ENCODE measurements around the gene FUT8. TPM values are rescaled to one million over a fixed set of nuclear protein-coding genes. Genes with fewer than 3 reads are reported as not detected.
A peak's percentile ranks its signal among the peaks of the same experiment; 100 is the strongest.

Gene FUT8
- total RNA-seq: 1 to 10 TPM; 4.1 to 8.6 (median 6.7) TPM
- 1 to 10 TPM; 3.2 to 7.4 (median 3.4) TPM for polyA plus RNA-seq
- long read RNA-seq, donor 1: 0 reads
- long read RNA-seq, donor 2, full-length matches to known transcripts: 2 of 4 reads
- long read RNA-seq, donor 2, partial matches to known transcripts: 0 of 4 reads
- long read RNA-seq, donor 2, other reads (novel, unspliced or antisense): 2 of 4 reads

DNA sequence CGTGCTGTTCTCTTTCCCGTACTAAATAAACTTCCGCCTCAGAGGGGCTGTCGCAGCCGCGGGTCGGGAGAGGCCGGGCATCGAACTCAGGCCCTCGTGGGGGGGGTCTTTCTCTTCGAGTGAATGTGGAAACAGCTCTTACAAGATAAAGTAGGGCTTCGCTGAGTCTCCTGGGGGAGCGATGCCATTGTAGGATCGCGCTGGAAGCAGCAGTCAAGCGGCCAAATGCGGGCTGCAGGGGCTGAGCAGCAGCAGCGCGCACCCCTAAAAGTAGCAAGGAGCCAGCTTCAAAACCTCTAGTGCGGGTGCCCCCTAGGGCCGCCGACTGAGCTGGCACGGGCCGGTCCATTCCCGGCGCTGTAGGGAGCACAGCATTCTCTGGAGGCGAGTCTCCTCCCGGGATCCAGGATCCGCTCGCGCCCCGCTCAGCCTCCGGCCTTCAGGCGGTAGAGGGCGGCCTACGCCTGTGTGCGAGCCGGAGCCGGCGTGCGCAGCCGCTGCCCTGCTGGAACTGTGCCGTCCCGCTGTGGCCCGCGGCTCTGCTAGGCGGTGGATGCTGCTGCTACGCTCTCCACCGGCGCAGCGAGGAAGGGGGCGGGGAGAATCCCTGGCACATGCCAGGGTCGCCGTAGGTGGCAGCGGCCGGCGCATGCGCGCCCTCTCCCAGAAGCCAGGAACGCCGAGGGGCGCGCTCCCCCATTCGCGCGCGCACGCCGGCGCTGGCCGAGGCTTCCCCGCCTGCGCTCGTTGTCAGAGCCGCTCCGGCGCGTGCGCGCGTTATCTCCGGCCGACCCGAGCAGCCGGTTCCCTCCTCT, at the start of gene FUT8:
Gene FUT8 (plus strand): TSS at position 699 of the 815 bp plus-strand sequence. CDS start 148,834 bp downstream, outside the sequence.
- ATAC-seq (peak; percentile 93 to 96 (median 94)), DNase-seq (peak; percentile 97 to 99)
- no peaks in the 10 kb centered on the region for H3K9me3 ChIP-seq
- peak within 1 kb of the TSS; percentile 80 for H3K4me3 ChIP-seq
- no peaks in the 10 kb centered on the region for H3K27me3 ChIP-seq (ENCODE audit: insufficient read depth in 3 of 3, low read length in 2 of 3)
- H3K27ac ChIP-seq: peak within 1 kb of the TSS; percentile 81
- intact Hi-C loops (cut with DNase I): loop anchor here (2.0 to 5.0 kb wide), 5 partner anchors 195 to 547 kb away; partner anchors contain the start of gene FNTB (in 1 of the 2)
- peaks cover 5% of the 10 kb centered on the region for H3K4me1 ChIP-seq
- no peaks in the 10 kb centered on the region for H3K36me3 ChIP-seq (ENCODE audit: insufficient read depth in 1 of 2, low read depth in 1 of 2)
- WGBS, 3 donors: 0 to 1% (median 1%) methylated on average over 49 to 85 of the region's 85 CpGs
- TF ChIP-seq, protein P1, sequence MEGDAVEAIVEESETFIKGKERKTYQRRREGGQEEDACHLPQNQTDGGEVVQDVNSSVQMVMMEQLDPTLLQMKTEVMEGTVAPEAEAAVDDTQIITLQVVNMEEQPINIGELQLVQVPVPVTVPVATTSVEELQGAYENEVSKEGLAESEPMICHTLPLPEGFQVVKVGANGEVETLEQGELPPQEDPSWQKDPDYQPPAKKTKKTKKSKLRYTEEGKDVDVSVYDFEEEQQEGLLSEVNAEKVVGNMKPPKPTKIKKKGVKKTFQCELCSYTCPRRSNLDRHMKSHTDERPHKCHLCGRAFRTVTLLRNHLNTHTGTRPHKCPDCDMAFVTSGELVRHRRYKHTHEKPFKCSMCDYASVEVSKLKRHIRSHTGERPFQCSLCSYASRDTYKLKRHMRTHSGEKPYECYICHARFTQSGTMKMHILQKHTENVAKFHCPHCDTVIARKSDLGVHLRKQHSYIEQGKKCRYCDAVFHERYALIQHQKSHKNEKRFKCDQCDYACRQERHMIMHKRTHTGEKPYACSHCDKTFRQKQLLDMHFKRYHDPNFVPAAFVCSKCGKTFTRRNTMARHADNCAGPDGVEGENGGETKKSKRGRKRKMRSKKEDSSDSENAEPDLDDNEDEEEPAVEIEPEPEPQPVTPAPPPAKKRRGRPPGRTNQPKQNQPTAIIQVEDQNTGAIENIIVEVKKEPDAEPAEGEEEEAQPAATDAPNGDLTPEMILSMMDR (IDR thresholded peaks at IDR 0.05): peak; percentile 63

DNA sequence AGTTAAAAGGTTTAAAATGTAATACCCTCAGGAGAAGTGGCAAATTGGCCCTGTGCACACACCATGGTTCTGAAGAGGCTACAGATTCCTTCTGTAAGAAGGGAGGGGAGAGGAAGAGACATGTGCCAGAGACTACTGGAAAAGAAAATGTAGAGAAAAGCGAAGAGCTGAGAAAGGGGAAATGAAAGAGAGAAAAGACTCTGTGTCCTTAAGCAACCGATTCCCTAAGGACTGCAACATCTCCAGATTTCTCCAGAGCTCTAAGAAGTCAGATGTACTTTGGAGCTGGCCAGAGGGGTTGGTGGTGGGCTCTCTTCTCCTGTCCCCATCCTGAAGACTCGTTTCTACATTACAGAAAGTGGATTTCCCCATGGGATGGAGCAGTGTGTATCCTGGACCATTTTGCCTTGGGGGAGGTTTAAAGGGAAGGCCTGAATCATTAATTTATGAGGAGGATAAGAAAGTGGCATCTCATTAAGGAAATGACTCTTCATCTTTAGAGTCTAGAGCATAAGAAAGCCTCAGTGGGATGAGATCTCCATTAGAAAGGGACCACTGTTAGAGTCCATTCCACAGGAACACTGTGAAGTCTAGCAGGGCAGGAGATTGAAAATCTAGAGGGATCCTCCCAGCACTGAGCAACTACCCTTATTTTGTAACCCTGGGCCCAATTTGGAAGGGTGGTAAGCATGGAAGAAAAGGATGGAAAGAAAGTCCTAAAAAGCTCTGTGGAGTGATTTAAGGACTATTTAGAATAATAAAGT, 45.5 kb upstream of the FUT8 start:
- no peaks in the 10 kb centered on the region for H3K9me3 ChIP-seq
- H3K27ac ChIP-seq: no peak overlapping the region
- H3K36me3 ChIP-seq (ENCODE audit: insufficient read depth in 1 of 2, low read depth in 1 of 2): no peaks in the 10 kb centered on the region
- TF ChIP-seq, protein P1 (IDR thresholded peaks at IDR 0.05): no peak
- intact Hi-C loops (cut with DNase I): no loop called here
- WGBS, 3 donors: 76 to 81% (median 81%) methylated on average over 3 of the region's 3 CpGs
- no peak for DNase-seq
- no peak for ATAC-seq
- H3K4me1 ChIP-seq: no peaks in the 10 kb centered on the region
- no peaks in the 10 kb centered on the region for H3K27me3 ChIP-seq (ENCODE audit: insufficient read depth in 3 of 3, low read length in 2 of 3)
- H3K4me3 ChIP-seq: no peak overlapping the region

DNA sequence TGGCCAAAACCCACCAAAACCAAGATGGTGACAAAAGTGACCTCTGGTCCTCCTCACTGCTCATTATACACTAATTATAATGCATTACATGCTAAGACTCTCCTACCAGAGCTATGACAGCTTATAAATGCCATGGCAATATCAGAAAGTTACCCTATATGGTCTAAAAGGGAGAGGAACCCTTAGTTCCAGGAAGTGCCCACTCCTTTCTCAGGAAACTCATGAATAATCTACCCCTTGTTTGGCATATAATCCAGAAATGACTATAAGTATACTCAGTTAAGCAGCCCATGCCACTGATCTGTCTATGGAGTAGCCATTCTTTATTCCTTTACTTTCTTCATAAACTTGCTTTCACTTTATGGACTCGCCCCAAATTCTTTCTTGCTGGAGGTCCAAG, 43.0 kb upstream of the FUT8 start:
- 91 to 100% (median 97%) methylated on average over 1 of the region's 1 CpG for WGBS, 3 donors
- Histone ChIP-seq H3K4me3 (no peak overlapping the region), H3K4me1 (no peaks in the 10 kb centered on the region), H3K27me3 (ENCODE audit: insufficient read depth in 3 of 3, low read length in 2 of 3) (peaks cover 0 to 1% (median 0%) of the 10 kb centered on the region in 3 donors), H3K36me3 (ENCODE audit: insufficient read depth in 1 of 2, low read depth in 1 of 2) (no peaks in the 10 kb centered on the region), H3K9me3 (no peaks in the 10 kb centered on the region), H3K27ac (no peak overlapping the region)
- no peak for ATAC-seq
- no peak for DNase-seq
- intact Hi-C loops (cut with DNase I): no loop called here
- TF ChIP-seq, protein P1 (IDR thresholded peaks at IDR 0.05): no peak

DNA sequence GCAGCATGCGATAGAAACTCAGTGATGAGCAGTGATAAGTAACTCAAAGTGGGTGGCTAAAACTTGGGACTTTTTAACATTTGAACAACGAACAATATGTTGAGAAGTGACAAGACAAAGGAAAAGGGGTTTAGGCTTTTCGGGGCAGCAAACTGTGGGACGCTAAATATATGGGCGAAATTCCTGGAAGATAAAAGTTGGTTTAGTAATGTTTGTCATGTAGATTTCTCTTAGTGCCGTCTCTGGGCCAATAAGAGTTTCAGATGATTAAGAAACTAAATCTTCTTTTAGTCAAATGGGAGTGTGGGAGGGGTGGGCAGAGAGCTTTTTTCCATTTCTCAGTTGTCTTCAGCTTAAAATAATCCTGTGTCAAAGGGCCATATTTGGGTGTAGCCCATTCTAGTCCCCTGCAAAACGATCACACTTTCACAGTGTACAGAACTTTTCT, 41.7 kb upstream of the FUT8 start:
- Histone ChIP-seq H3K4me3 (no peak overlapping the region), H3K9me3 (no peaks in the 10 kb centered on the region), H3K27ac (no peak overlapping the region), H3K36me3 (ENCODE audit: insufficient read depth in 1 of 2, low read depth in 1 of 2) (no peaks in the 10 kb centered on the region), H3K27me3 (ENCODE audit: insufficient read depth in 3 of 3, low read length in 2 of 3) (peaks cover 0 to 1% (median 0%) of the 10 kb centered on the region in 3 donors), H3K4me1 (no peaks in the 10 kb centered on the region)
- no peak for ATAC-seq
- intact Hi-C loops (cut with DNase I): loop anchor here (5.0 kb wide), 2 partner anchors 149 to 209 kb away; no protein-coding TSS in a partner anchor
- WGBS, 3 donors: 74 to 76% (median 75%) methylated on average over 7 of the region's 7 CpGs
- DNase-seq: no peak
- TF ChIP-seq, protein P1 (IDR thresholded peaks at IDR 0.05): no peak
